Spleen (tissue), 11 donors: ENCODE measurements around the gene USHBP1. TPM values are rescaled to one million over a fixed set of nuclear protein-coding genes. Genes with fewer than 3 reads are reported as not detected.

Experiments
- DNase-seq: peaks from one replicate; pipeline ENCODE4 v3.0.0-alpha.2; 2020
- H3K27ac ChIP-seq, 8 donors: fragments of 200-600 bp; sonication (generic) in 7 of 8; 1 replicate in 4 of 8; 2 replicates in 4 of 8; pipeline versions ENCODE4 v1.5.0 to v1.8.0; 2016 to 2021; ENCODE audit warnings: inconsistent platforms in 4 of 8, mild to moderate bottlenecking in 4 of 8, moderate library complexity in 1 of 8
- H3K27me3 ChIP-seq, 7 donors: fragments of 200-600 bp; sonication (generic) in 6 of 7; replicated peaks in 1 of 7; 1 replicate in 4 of 7; 2 replicates in 3 of 7; pipeline versions ENCODE4 v1.5.0 to v1.8.0; 2016 to 2021; ENCODE audit warnings: inconsistent platforms in 3 of 7, mild to moderate bottlenecking in 1 of 7
- H3K36me3 ChIP-seq, 6 donors: fragments of 200-600 bp; sonication (generic) in 5 of 6; 1 replicate in 4 of 6; 2 replicates in 2 of 6; pipeline versions ENCODE4 v1.5.0 to v1.8.0; 2016 to 2021; ENCODE audit warnings: inconsistent platforms in 2 of 6
- H3K4me1 ChIP-seq, 6 donors: fragments of 200-600 bp; sonication (generic) in 5 of 6; 1 replicate in 3 of 6; 2 replicates in 3 of 6; pipeline versions ENCODE4 v1.5.0 to v1.8.0; 2016 to 2021; ENCODE audit warnings: inconsistent platforms in 3 of 6
- H3K4me3 ChIP-seq, 8 donors: fragments of 200-600 bp; sonication (generic) in 7 of 8; 1 replicate in 4 of 8; 2 replicates in 4 of 8; pipeline versions ENCODE4 v1.5.0 to v1.8.0; 2016 to 2021; ENCODE audit warnings: inconsistent platforms in 4 of 8, mild to moderate bottlenecking in 4 of 8, moderate library complexity in 2 of 8
- H3K9me3 ChIP-seq, 8 donors: fragments of 200-600 bp; sonication (generic) in 7 of 8; 1 replicate in 4 of 8; 2 replicates in 4 of 8; pipeline versions ENCODE4 v1.5.0 to v1.8.0; 2016 to 2021; ENCODE audit warnings: inconsistent platforms in 4 of 8
- CTCF ChIP-seq, 11 experiments: fragments of 200-600 bp in 7 of 11; fragments of 450-650 bp in 4 of 11; sonication (generic) in 4 of 11; IDR thresholded peaks in 8 of 11; conservative IDR thresholded peaks in 3 of 11; 1 replicate in 7 of 11; 2 replicates in 4 of 11; pipeline versions ENCODE4 v1.4.0 to v1.8.0; 2016 to 2021; ENCODE audit warnings: antibody characterized with exemption in 11 of 11, inconsistent platforms in 4 of 11, mild to moderate bottlenecking in 1 of 11
- POLR2A ChIP-seq, 3 donors: fragments of 450-650 bp; IDR thresholded peaks; one replicate each; pipeline ENCODE4 v1.5.1; 2017; ENCODE audit warnings: antibody characterized with exemption in 3 of 3, mild to moderate bottlenecking in 1 of 3
- POLR2AphosphoS5 ChIP-seq, 3 donors: sonication (generic); formaldehyde crosslinking; IDR thresholded peaks; one replicate each; pipeline ENCODE4 v1.5.1; 2017; ENCODE audit warnings: antibody characterized with exemption in 3 of 3
- WGBS, 5 donors: extraction: QIAGEN DNeasy Blood & Tissue Kit in 3 of 5; methylation state at CpG; one replicate each; pipeline versions ENCODE4 v1.1.5 to v1.1.7; 2013 to 2018; 5-methylcytosine and 5-hydroxymethylcytosine counted together
- intact Hi-C: fragments of 100-400 bp; cut with DNase I; formaldehyde crosslinking; loops from one replicate; pipeline ENCODE4 v1.15.0; 2023; ENCODE audit warnings: low total_unique reads
- polyA plus RNA-seq, 3 donors: library from polyadenylated mRNA; stranded (reverse); fragments of 200-250 nt; gene quantifications; one replicate each; pipeline ENCODE4 v1.2.1, GENCODE V29; 2013
- total RNA-seq, 7 donors: library from RNA; depleted of rRNA in 3 of 7; stranded (reverse); fragments of >200 nt in 3 of 7; fragmentation: NEBNext Ultra II Directional in 4 of 7; extraction: Animal tissue kit (Norgen Biotek cat#: 25700) in 4 of 7; gene quantifications; one replicate each; pipeline versions ENCODE4 v1.1.0 to v1.2.1, GENCODE V29; 2016 to 2021
- donor health status: healthy with polysubstance abuse.
- donor health status: DM: no; HTN: no; CAD: no; lungs with moderate emphysema.
- donor health status: DM: no; HTN: no; CAD: no.
- donor health status: Bipolar disorder and iron deficiency.
- donor health status: healthy.
- donor health status: DM: no; HTN: no; CAD: no.
- donor health status: DM: yes; HTN: yes; CAD: no.

The USHBP1 gene
- total and polyA plus RNA-seq, 10 donors: 3.1 to 16.6 (median 8.3) TPM

GRCh38 chr19:17242431-17243208 lies 21.9 kb downstream of the USHBP1 start:
- H3K4me1 ChIP-seq: peaks cover 10 to 50% (median 36%) of the 10 kb centered on the region in 6 donors
- WGBS, 5 donors: 50 to 72% (median 70%) methylated on average over 5 to 8 of the region's 8 CpGs
- H3K36me3 ChIP-seq: peaks cover 0 to 22% (median 0%) of the 10 kb centered on the region in 6 donors
- no peaks in the 10 kb centered on the region for H3K9me3 ChIP-seq
- H3K4me3 ChIP-seq: peak overlapping the region in 1 of 8 donors; percentile 93
- intact Hi-C loops: no loop called here
- H3K27ac ChIP-seq: peak overlapping the region in 5 of 8 donors; percentile 20 to 84 (median 73)
- H3K27me3 ChIP-seq: peaks cover 0 to 18% (median 0%) of the 10 kb centered on the region in 7 donors
- no peak for TF ChIP-seq POLR2AphosphoS5 (IDR thresholded peaks at IDR 0.05)
- TF ChIP-seq CTCF (IDR thresholded peaks at IDR 0.05 in 8 of 11, conservative IDR thresholded peaks at IDR 0.05 in 3 of 11): no peak
- no peak for TF ChIP-seq POLR2A (IDR thresholded peaks at IDR 0.05)
- no peak for DNase-seq

GRCh38 chr19:17240826-17241399 lies 23.6 kb downstream of the USHBP1 start:
- TF ChIP-seq POLR2AphosphoS5 (IDR thresholded peaks at IDR 0.05) (no peak), POLR2A (IDR thresholded peaks at IDR 0.05) (no peak), CTCF (IDR thresholded peaks at IDR 0.05 in 8 of 11, conservative IDR thresholded peaks at IDR 0.05 in 3 of 11) (no peak)
- intact Hi-C loops: no loop called here
- Histone ChIP-seq H3K27me3 (peaks cover 0 to 11% (median 0%) of the 10 kb centered on the region in 7 donors), H3K9me3 (no peaks in the 10 kb centered on the region), H3K4me1 (peaks cover 5 to 48% (median 33%) of the 10 kb centered on the region in 6 donors), H3K4me3 (no peak overlapping the region), H3K36me3 (peaks cover 0 to 25% (median 0%) of the 10 kb centered on the region in 6 donors), H3K27ac (no peak overlapping the region)
- WGBS, 5 donors: 93 to 97% (median 96%) methylated on average over 6 of the region's 6 CpGs
- DNase-seq: no peak

GRCh38 chr19:17240062-17240752 lies 24.3 kb downstream of the USHBP1 start:
- DNase-seq: no peak
- Histone ChIP-seq H3K36me3 (peaks cover 0 to 25% (median 0%) of the 10 kb centered on the region in 6 donors), H3K27me3 (peaks cover 0 to 10% (median 0%) of the 10 kb centered on the region in 7 donors), H3K4me1 (peaks cover 6 to 55% (median 36%) of the 10 kb centered on the region in 6 donors), H3K9me3 (no peaks in the 10 kb centered on the region), H3K27ac (no peak overlapping the region), H3K4me3 (no peak overlapping the region)
- no peak for TF ChIP-seq CTCF (IDR thresholded peaks at IDR 0.05 in 8 of 11, conservative IDR thresholded peaks at IDR 0.05 in 3 of 11)
- no peak for TF ChIP-seq POLR2AphosphoS5 (IDR thresholded peaks at IDR 0.05)
- TF ChIP-seq POLR2A (IDR thresholded peaks at IDR 0.05): no peak
- intact Hi-C loops: no loop called here
- 79 to 86% (median 84%) methylated on average over 22 to 24 of the region's 24 CpGs for WGBS, 5 donors
